HG03175 (cell line): ENCODE data around the gene RAI1.

Experiments used
- ATAC-seq: cut with Tn5 transposase; IDR thresholded peaks from one replicate; pipeline ENCODE4 v1.9.1; 2021; ENCODE audit warnings: mild to moderate bottlenecking, moderate library complexity; ENCODE audit not compliant: unreplicated experiment

Gene RAI1

DNA sequence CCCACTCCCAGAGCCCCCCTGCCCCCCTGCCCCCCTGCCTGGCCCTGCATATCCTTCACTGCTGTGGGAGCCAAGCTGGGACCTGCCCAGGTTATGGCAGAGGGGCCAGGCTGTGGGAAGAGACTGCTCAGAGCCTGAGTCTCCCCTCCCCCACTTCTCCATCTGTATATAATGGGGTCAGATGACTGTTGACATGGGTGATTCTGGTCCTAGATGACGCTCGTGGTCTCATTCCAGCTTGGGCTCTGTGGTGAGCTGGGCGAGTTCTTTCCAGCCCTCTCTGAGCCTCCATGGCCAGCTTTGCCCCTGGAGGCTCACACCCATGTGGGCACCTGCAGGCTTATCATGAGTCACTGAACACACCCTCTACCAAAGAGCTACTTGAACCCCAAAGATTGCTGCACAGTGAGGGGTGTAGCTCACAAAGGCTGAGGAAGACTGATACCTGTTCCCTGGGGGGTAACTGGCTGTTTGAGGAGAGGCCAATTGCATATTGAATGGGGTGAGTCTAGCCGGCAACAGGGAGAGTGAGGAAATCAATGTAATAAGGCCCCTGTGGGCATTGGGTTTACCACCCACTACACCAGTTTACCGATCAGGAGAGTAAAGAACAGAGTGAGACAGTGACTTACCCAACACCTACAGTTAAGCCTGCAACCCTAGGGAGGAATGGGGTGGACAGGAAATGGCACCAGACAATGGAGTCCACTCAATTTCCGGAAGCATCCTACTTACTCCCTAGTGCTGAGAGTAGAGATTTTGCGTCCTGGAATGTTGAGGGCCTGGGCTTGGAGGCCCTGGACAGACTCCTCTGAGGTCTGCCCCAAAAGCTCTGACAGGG is 159.7 kb downstream of the RAI1 start:
- no peak for ATAC-seq

DNA sequence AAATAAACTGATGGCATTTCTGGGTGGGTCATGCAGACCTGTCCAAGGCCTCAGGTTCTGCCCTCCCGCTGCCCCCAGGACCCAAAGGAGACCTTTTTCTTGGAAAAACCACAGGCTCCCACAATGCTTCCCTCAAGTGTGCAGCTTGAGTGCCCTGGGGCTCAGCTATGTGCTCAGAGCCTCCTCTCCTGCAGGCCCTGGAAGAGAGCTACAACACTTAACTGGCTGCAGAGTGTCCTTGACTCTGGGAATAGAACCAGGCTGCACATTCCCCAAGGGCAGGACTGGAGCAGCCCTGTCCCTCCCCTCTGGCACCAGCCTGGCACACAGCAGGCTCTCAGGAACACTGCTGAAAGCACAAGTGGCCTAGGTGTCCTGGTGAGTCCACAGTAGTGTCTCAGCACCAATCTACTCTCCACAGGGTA is 160.4 kb downstream of the RAI1 start:
- ATAC-seq, result no peak

DNA sequence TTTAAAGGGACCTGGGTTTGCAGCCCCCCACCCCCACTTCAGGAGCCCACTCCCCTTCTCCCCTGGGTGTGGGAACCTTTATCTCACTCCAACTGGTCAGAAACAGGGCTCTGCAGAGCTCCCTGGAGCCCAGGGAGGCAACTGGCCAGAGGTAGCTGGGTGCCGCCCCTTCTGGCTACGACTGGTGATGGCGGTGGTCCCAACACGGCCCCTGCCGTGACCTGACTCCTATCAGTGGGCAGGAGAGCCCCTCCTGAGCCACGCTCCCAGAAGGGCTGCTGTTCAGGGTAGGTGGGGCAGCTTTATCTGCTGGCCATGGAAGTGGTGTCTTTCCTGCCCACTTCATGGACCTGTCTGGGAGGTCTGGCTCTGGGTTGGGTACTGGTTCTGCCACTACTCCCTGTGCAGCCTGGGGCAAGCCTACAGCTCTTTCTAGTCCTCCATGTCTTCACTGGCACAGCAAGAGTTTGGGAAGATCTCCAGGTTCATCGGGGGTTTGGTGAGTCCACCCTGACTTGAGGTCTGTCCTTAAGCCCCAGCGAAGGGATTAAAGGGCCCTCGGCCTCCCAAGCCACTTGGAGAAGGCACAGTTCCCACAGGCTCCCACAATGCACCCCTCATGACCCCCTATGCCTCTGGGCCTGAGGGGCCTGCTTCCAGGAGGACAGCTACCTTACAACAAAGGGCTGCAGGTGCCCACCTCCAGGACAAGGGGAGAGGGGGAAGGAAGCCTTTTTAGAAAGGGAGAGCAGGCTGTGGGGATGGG is 161.0 kb downstream of the RAI1 start:
- ATAC-seq, result no peak

DNA sequence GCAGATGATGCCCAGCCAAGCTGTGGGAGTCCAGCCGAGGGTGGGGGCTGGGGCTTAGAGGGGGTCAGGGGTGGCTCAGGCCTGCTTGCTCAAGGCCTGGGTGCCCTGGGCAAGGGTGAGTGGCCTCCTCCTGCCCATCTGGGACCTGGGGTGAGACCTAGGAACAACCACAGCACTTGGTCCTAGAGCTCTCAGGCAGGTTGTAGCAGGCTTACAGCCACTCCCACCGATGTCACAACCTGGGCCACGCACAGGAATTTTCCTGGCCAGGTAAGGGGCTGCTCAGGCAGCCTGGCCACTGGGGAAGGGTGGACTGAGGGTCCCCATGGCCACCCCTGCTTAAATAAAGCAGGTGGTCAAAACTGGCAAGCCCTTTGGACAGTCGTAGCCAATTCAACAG is 161.8 kb downstream of the RAI1 start:
- ATAC-seq, result no peak

DNA sequence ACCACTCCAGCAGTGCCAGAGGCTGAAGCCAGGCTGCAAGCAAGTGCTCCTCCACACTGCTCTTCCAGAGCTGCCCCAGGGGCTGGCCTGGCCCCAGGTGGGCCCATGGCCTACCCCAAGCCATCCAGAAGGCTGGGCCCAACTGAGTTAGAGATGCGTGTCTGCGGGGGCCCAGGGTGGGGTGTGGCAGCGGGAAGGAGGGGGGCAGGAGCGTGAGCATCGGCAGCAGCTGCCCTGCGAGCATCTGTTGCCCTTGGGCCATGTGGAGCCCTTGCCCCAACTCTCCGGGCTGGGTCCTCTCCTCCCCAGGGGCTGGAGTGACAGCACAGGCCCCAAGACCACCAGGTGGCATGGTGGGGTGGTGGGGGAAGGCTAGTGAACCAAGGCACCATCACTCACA is 162.8 kb downstream of the RAI1 start:
- no peak for ATAC-seq

DNA sequence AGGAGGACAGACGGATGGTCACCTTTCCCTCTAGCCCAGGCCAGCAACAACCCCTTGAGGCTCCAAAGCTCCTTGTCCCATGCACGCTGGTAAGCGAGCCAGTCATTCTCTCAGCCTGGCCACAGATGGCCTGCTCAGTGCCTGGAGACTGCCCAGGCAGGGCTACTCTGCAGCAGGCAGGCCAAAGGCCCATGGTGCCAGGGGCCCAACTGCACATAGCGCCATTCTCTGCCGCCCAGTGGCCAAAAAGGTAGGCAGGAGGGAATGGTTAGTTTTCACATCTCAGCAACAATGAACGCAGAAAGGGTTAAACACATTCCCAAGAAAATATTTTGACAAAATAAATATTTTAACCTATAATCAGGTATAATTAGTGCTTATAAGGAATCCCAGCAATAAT is 163.2 kb downstream of the RAI1 start:
- ATAC-seq, result no peak

DNA sequence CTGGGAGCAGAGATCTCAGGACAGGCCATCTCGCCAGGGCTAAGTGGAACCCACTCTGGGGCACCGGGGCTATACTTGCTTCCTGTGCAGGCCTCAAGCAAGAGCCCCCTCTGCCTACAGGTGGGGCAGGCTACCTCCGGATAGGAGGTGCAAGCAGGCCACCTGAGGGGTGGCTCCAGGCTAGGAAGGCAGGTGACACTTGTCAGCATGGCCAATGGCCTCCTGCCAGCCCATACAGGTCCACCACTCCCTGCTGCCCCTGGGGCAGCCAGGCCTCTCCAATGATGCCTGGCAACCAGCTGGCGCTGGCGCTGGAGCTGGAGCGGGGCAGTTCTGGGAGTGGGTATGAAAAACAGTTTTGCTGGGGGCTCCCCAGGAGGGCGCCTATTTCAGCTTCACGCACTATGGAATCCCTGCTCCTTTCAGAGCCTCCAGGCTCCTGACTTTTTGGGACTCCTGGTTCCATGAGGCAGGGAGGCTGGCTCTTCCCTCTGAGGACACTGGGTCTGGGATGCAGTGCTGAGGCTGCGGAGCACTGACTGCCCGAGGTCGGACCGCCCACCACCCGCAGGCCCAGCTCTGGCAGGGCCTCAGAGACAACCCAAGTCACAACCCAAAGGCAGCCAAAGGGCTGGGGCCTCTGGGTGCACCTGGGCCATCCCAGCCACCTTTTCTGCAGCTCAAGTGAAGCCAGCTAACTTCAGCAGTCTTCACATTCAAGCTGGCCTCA is 164.0 kb downstream of the RAI1 start:
- no peak for ATAC-seq

DNA sequence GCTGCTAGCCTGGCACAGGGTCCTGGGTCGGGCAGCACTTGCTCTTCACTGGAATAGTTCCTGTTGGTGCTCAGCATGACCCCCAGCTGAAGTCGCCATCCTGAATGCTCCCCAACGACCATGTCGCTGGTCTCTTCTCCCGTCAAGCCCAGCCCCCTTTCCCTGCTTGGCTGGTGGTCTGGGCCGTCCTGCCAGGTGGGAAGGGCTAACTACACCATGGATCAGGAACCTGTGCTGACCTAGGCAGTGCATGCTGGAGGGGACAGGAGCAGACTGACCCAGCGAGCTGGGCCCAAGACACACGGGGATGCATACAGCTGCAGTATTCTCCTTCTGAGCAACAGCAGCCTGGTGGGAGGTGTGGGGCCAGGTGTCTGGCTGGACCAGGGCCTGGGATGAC is 164.7 kb downstream of the RAI1 start:
- no peak for ATAC-seq

DNA sequence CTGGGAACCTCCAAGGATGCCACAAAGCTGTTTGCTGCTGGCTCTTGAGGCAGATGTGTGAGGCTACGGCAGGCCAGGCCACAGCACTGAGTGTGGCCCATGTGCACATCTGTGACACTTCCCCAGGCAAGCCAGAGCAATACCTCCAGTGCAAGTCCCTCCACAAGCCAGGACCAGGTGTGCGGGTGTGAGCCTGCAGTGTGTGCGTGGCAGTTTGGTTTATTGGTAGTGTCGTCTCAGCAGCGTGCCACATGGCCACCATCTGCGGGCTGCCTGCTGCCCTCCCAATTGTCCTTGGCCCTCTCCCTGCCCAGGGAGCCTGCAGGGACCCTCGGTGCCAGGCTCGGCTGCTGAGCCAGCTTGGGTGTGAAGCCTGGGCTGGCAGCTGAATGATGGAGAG is 165.4 kb downstream of the RAI1 start:
- no peak for ATAC-seq

DNA sequence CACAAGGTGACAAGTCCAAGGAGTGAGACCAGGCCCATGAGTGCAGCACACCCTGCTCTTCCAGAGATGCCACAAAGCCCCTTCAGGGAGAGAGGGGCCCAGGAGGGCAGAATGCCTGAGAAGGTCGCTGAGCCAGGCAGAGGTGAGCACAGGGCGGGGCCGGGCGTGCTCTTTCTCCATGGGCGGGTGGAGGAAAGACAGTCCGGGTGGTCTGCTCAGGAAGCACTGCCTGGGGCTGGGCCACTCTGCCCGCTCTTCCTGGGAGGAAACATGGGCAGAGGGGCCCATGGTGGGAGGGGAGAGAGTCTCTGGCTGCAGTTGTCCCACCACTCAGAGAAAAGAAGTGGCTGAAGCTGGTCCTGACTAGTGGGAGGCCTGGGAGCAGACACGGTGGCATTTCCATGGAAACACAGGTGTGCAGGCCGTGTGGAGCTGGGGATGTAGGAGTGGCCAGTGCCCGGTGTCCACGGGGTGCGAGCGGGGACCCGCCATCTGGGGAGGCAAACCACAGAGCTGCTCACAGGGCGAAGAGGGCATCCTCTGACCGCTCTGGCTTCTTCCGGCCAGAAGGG is 165.9 kb downstream of the RAI1 start:
- no peak for ATAC-seq

DNA sequence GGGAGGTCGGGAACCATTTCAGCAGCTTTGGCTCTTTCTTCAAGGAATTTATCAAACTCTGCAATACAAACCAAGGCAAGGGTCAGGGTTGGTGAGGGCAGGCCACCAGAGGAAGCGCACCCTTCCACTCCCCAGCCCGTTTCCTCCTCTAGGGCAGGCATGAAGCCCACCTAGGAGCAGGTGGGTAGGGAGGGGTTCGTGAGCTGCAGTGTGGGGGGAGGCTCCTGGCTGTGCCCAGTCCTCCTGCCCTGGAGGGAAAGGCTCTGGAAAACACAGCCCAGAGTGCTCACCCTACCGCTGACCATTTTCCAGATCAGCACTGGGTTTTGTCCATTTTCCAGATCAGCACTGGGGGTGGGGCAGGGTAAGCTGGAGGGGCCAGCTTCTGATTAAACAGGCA is 166.5 kb downstream of the RAI1 start:
- ATAC-seq, result no peak

DNA sequence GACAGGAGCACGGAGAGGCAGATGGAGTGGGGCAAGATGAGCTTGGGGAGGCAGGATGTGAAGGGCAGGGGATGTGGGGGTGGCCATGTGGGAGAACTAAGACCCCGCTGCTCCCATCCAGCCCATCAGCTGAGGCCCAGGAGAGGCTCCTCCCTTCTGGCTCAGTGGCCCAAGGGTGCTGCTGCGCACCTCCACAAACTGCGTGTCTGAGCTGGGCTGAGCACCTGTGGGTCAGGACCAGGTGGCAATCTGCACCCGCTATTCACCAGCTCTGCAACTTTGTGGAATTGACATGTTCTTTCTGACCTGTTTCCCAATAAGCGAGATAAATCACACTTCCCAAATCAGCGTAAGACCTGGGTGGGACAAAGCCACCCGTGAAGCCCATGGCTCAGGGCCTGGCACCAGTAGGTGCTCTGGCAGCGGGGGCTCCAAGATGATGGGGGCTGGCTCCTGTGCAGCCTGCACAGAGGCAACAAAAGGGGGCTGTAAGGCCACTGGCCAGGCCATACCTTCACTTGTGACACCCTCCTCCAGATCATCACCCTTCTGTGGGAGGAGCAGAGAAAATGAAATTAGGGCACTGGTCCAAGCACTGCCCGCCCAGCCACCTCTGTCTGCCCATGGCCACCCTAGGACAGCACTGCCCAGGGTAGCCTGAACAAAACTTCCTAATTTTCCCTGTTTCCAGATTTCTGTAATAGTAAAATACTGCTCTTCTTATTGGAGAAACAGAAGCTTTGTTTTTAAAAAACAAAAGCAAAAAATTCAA is 167.2 kb downstream of the RAI1 start:
- ATAC-seq, result no peak

DNA sequence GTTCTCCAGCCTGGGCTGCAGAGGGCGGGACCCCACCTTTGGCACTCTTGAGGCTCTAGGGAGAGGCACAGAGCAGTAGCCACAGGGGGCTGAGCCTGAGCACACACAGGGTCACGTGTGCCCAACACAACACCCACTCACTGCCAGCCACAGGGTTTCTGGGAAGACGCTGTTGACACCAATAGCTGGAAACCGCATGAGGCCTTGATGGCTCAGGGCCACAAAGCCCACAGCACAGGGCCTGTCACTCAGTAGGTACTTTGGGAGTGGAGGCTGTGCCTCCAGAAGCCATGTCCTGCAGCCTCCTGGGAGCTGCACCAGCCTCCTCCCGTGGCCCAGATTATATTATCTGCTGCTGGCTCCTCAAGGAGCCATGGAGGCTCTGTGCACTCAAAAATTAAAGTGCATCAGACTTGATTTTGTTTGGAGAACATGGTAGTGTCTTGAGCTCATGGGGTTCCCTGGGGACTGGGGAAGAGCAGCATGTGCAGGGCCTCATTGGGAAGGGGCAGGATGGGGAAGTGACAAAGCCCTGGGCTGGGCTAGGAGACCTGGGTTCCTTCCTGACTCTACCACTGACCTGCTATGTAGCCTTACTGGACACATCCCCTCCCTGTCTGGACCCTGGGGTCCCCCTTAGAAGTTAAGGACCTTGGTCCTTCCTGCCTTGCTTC is 168.0 kb downstream of the RAI1 start:
- no peak for ATAC-seq

DNA sequence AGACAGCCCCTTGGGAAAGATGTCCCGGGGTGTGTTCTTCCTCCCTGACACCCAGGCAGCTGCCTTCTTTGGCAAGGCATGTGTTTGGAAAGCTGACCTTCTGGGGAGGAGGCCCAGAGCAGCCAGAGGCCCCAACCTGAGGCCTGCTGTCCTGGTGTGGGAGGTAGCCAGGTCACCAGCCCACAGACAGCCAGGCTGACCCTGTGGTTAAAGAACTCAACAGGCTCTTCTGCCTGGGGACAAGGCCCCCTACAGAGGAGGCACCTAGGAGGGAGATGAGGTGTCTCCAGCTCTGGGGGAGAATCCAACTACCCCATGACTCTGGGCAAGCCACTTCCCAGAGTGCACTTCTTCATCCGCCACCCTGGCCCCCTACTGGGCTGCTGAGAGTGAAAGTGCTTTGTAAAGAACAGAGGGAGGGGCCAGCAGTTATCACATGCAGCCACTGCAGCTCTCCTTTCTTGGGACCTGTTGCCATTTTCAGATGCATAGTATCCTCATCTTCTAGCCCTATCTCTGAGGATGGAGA is 168.7 kb downstream of the RAI1 start:
- ATAC-seq, result no peak

DNA sequence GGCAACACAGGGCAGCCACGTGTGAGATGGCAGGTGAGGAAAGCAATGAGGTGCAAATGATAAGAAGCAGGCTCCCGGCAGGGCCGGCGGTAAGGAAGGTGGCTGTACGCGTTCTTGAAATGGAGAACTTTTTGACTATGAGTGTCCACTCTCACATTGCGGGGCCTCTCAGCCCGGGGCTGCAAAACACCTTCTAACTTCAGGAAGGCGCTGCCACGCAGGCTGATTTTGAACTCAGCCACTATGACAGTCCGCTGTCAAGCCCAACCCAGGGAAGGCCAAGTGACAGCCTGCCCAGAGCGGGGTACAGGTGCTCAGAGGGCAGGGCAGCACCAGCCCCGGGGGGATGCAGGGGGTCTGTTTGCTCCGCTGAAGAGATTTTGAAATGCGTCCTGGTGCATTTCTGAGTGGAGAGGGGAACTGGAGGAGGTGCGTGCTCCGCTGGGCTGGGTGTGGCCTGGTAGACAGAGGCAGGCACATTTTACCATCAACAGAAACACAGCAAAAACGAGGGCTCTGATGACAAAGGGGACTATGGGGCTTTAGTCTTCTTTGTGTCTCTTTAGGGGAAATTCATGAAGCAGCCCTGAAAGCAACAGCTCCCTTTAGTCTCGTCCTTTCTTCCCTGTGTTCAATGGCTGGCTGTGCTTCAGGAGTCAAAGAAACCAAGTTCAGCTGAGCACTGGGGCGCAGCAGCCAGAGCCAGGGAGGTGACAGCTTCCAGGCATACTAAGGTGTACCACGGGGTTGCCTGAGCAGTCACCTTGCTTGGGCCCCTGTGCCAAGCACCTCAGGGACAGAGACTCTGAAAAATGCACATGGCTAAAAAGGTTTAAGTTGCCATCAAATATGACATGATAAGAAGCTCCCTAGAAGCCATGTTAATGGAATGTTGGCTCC is 170.1 kb downstream of the RAI1 start:
- no peak for ATAC-seq

DNA sequence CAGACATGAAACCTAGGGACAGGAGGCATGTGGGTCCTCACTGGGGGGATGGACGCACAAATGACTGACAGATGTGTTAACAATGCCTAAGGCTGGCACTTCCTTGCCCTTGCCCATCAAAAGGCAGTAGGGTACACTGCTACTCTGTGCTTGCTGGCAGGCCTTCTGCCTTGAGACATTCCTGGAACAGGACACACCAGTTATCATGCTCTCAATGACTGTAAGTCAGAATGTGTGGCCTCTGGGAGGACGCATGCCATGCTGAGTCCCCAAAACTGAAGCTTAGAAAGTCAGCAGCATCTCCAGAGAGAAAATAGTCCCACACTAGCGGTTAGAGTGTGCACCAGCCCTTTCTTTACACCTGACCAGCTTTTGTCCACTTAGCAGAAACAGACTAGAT is 171.7 kb downstream of the RAI1 start:
- ATAC-seq, result no peak

DNA sequence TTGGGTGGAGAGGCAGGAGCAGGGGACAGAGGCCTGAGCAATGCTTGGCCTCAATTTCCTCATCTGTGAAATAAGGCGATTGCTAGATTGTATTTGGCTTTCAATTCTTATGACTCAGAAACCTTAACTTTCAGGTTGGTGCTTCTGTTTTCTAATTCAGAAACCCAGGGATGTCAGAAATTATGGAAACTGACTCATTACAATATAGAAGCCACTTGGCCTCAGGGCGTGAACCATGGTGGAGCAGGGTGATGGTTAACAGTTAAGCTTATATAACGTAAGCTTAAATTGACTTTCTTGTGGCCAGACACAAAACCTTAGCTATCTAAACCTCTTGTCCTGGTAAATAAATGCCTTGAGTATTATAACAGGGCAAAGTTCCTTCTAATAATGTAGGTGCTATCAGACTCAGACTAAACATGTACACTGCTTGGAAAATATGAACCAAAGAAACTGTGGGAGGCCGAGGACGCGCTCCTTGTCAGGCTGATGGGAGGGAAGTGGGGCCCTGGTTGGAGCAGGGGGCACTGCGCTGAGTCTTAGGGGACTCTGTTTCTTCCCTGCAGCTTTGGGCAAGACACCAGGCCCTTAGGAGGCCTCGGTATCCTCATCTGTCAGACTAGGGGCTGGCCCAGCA is 172.7 kb downstream of the RAI1 start:
- ATAC-seq, result no peak

DNA sequence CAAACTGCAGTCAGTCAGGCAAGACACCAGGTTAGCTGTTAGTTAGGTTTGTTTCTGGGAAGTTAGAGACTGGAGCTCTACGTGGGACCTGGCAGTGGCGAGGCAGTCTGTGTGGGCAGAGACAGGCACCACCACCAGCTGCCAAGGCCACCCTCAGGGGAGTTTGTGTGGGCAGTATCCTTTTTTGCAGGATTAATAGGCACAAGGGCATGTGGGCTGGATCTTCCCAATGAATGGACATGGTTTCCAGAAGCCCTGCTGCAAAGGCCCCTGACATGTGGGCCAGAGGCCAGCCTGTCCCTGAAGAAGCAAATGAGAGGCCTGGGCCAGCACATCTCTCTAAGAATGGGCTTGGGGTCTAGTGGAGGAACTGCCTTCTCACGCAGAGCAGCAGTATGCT is 174.7 kb downstream of the RAI1 start:
- ATAC-seq, result no peak
